Left ventricle myocardium inferior (tissue), 1 donor: ENCODE results near the gene ITPKB. TPM values are rescaled to one million over a fixed set of nuclear protein-coding genes. Genes with fewer than 3 reads are reported as not detected.

Source experiments
- DNase-seq: peaks from one replicate; pipeline ENCODE4 v3.0.0-alpha.2; 2020
- H3K27ac ChIP-seq: fragments of 200-600 bp; replicated peaks from 2 replicates; pipeline ENCODE4 v1.8.0; 2021
- H3K27me3 ChIP-seq: fragments of 200-600 bp; 2 replicates; pipeline ENCODE4 v1.8.0; 2021; ENCODE audit warnings: low read depth
- H3K36me3 ChIP-seq: fragments of 200-600 bp; 2 replicates; pipeline ENCODE4 v1.8.0; 2021
- H3K4me1 ChIP-seq: fragments of 200-600 bp; 2 replicates; pipeline ENCODE4 v1.8.0; 2021
- H3K4me3 ChIP-seq: fragments of 200-600 bp; 2 replicates; pipeline ENCODE4 v1.8.0; 2021; ENCODE audit warnings: mild to moderate bottlenecking, moderate library complexity
- H3K9me3 ChIP-seq: fragments of 200-600 bp; replicated peaks from 2 replicates; pipeline ENCODE4 v1.8.0; 2021
- CTCF ChIP-seq: fragments of 200-600 bp; IDR thresholded peaks from 2 replicates; pipeline ENCODE4 v1.8.0; 2021; ENCODE audit warnings: antibody characterized with exemption, mild to moderate bottlenecking, borderline replicate concordance
- intact Hi-C: fragments of 100-400 bp; cut with micrococcal nuclease; formaldehyde crosslinking; loops from one replicate; pipeline ENCODE4 v1.11.0; 2022
- total RNA-seq: library from RNA; stranded (reverse); fragmentation: NEBNext Ultra II Directional; extraction: Animal tissue kit (Norgen Biotek cat#: 25700); gene quantifications from one replicate; pipeline ENCODE4 v1.2.1, GENCODE V29; 2021
- donor health status: DM: no; HTN: yes; CAD: no; lungs with severe emphysema.

The ITPKB gene
- total RNA-seq, 1 donor from 2014 or later, result 15.7 TPM

- H3K36me3 ChIP-seq, result peaks cover 47% of the 10 kb centered on the region
- no peaks in the 10 kb centered on the region for H3K9me3 ChIP-seq
- H3K27me3 ChIP-seq, result no peaks in the 10 kb centered on the region
- TF ChIP-seq CTCF, result no peak
- intact Hi-C loops, result no loop called here
- H3K4me1 ChIP-seq, result peaks cover 46% of the 10 kb centered on the region
- DNase-seq, result no peak
- H3K4me3 ChIP-seq, result no peak overlapping the region
- peak overlapping the region; percentile 46 for H3K27ac ChIP-seq
Observed at GRCh38 chr1:226645279-226645976, 93.7 kb downstream of the ITPKB start.

- Histone ChIP-seq H3K27ac (peak overlapping the region; percentile 46), H3K36me3 (peaks cover 49% of the 10 kb centered on the region), H3K4me3 (no peak overlapping the region), H3K4me1 (peaks cover 46% of the 10 kb centered on the region), H3K9me3 (no peaks in the 10 kb centered on the region), H3K27me3 (no peaks in the 10 kb centered on the region)
- TF ChIP-seq CTCF, result no peak
- peak; percentile 8 for DNase-seq
- intact Hi-C loops, result no loop called here
Observed at GRCh38 chr1:226644541-226645176, 94.4 kb downstream of the ITPKB start.

GRCh38 chr1:226643611-226644540 is 95.2 kb downstream of the ITPKB start:
- Histone ChIP-seq H3K36me3 (peaks cover 57% of the 10 kb centered on the region), H3K27me3 (no peaks in the 10 kb centered on the region), H3K9me3 (no peaks in the 10 kb centered on the region), H3K4me3 (no peak overlapping the region), H3K4me1 (peaks cover 52% of the 10 kb centered on the region), H3K27ac (peak overlapping the region; percentile 46)
- DNase-seq, result peak; percentile 11
- TF ChIP-seq CTCF, result no peak
- intact Hi-C loops, result no loop called here

- peak overlapping the region; percentile 19 for H3K27ac ChIP-seq
- DNase-seq, result peak; percentile 14
- H3K27me3 ChIP-seq, result no peaks in the 10 kb centered on the region
- peaks cover 53% of the 10 kb centered on the region for H3K36me3 ChIP-seq
- no peak for TF ChIP-seq CTCF
- intact Hi-C loops, result no loop called here
- peaks cover 58% of the 10 kb centered on the region for H3K4me1 ChIP-seq
- no peak overlapping the region for H3K4me3 ChIP-seq
- H3K9me3 ChIP-seq, result no peaks in the 10 kb centered on the region
Observed at GRCh38 chr1:226643177-226643576, 95.9 kb downstream of the ITPKB start.

GRCh38 chr1:226642421-226642820 is 96.7 kb downstream of the ITPKB start:
- Histone ChIP-seq H3K4me3 (no peak overlapping the region), H3K4me1 (peaks cover 63% of the 10 kb centered on the region), H3K9me3 (no peaks in the 10 kb centered on the region), H3K27ac (no peak overlapping the region), H3K36me3 (peaks cover 46% of the 10 kb centered on the region), H3K27me3 (no peaks in the 10 kb centered on the region)
- DNase-seq, result no peak
- no peak for TF ChIP-seq CTCF
- intact Hi-C loops, result no loop called here
